Measurements from ENCODE around the gene ZNRF1. TPM values are rescaled to one million over a fixed set of nuclear protein-coding genes. Genes with fewer than 3 reads are reported as not detected.

The ZNRF1 gene
- total and polyA plus RNA-seq, 2 of the 13 experiments (the other 11 are each of a cell fraction or from before 2014, with no cell fraction given) = 43.9 to 58.7 TPM

DNA sequence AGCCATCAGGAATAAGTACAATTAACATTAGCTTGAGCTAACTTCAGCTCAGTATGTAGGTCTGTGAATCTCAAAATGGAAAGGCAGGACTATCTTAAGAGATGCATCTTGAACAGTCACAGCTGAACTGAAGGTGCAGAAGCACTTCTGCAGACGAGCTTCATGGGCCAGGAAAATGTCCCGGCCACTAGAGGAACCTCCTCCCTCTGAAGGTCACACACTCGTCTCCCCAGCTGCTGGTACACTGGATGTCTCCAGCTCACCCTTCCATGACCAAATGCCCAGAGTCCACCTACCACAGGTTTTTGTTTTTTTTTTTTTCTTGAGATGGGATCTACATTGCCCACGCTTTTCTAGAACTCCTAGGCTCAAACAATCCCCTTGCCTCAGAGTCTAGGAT, 47.1 kb upstream of the ZNRF1 start:
- H3K4me2 ChIP-seq (ENCODE audit: low read depth, low read length) = no peak overlapping the region
- no peak overlapping the region for H2AFZ ChIP-seq (ENCODE audit: low read length)
- intact Hi-C loops (cut with micrococcal nuclease; ENCODE audit: unreplicated experiment) (no loop called here), in situ Hi-C loops (cut with HindIII; ENCODE audit: extremely low pct_ligation_motif_present, low pct_unique_long_range_greater_than_20kb) (no loop called here)
- no peaks in the 10 kb centered on the region for H4K20me1 ChIP-seq (ENCODE audit: insufficient read depth, low read length)
- no peak for FAIRE-seq
- no peak overlapping the region for H3K27ac ChIP-seq (ENCODE audit: extremely low read length, insufficient read depth, low read length)
- peaks cover 37 to 76% of the 10 kb centered on the region in 2 experiments for H3K36me3 ChIP-seq (replicated peaks in 1 of 2; ENCODE audit: control insufficient read depth in 1 of 2, insufficient read depth in 2 of 2, low read length in 2 of 2)
- no peak for ATAC-seq
- no TSS peak for BruUV-seq (replicated peaks)
- no peak overlapping the region for H3K4me3 ChIP-seq (replicated peaks in 1 of 3; ENCODE audit: insufficient read depth in 1 of 3, low read depth in 2 of 3, low read length in 3 of 3)
- WGBS (ENCODE audit: low lambda C conversion rate) = 97% methylated on average over 4 of the region's 4 CpGs
- H3K79me2 ChIP-seq (ENCODE audit: insufficient read depth, low read length) = no peaks in the 10 kb centered on the region
- no peak overlapping the region for H3K9ac ChIP-seq (ENCODE audit: insufficient read depth, low read depth, low read length)
- H3K9me3 ChIP-seq (ENCODE audit: low read length) = no peaks in the 10 kb centered on the region
- ChIA-PET POLR2A (interaction anchor here (1.7 kb wide), 1 partner anchor 33 kb away, joined by 5 read pairs; the partner anchor contains the start of gene WDR59), CTCF (ENCODE audit: low intra/inter-chr PET ratio, low total read pairs) (no interaction called here)
- no peak for DNase-seq (ENCODE audit: low spot score)
- no peaks in the 10 kb centered on the region for H3K27me3 ChIP-seq (ENCODE audit: control insufficient read depth in 1 of 2, insufficient read depth in 2 of 2, low read length in 2 of 2)
- H3K4me1 ChIP-seq (ENCODE audit: insufficient read depth, low read length) = peaks cover 27% of the 10 kb centered on the region
- no peak for TF ChIP-seq RNF2 (conservative IDR thresholded peaks at IDR 0.05; ENCODE audit: low read depth)
- no peak for TF ChIP-seq FOXM1 (CRISPR knock-in tag; IDR thresholded peaks at IDR 0.05)
- no peak for TF ChIP-seq CREM (IDR thresholded peaks at IDR 0.05)
- TF ChIP-seq CREM (CRISPR knock-in tag; IDR thresholded peaks at IDR 0.05) = no peak

DNA sequence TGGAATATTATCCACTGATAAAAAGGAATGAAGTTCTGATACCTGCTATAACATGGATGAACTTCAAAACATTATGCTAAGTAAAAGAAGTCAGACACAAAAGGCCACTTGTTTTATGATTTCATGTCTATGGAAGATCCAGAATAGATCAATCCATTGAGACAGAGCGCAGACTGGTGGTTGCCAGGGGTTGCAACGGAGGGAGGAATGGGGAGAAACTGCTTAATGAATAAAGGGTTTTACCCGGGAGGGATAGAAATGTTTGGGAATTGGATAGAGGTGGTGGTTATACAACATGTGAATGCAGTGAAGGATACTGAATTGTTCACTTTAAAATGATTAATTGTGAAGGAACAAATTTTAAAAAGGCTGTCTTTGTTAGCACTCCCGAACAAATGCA, 44.1 kb upstream of the ZNRF1 start:
- H4K20me1 ChIP-seq (ENCODE audit: insufficient read depth, low read length) = no peaks in the 10 kb centered on the region
- CTCF ChIA-PET (ENCODE audit: low intra/inter-chr PET ratio, low total read pairs) = no interaction called here
- H3K36me3 ChIP-seq (replicated peaks in 1 of 2; ENCODE audit: control insufficient read depth in 1 of 2, insufficient read depth in 2 of 2, low read length in 2 of 2) = peaks cover 37 to 71% of the 10 kb centered on the region in 2 experiments
- intact Hi-C loops (cut with micrococcal nuclease; ENCODE audit: unreplicated experiment) (no loop called here), in situ Hi-C loops (cut with HindIII; ENCODE audit: extremely low pct_ligation_motif_present, low pct_unique_long_range_greater_than_20kb) (no loop called here)
- POLR2A ChIA-PET = no interaction called here
- DNase-seq (ENCODE audit: low spot score) = no peak
- FAIRE-seq = no peak
- no TSS peak for BruUV-seq (replicated peaks)
- no peak overlapping the region for H3K27ac ChIP-seq (ENCODE audit: extremely low read length, insufficient read depth, low read length)
- H3K4me3 ChIP-seq (replicated peaks in 1 of 3; ENCODE audit: insufficient read depth in 1 of 3, low read depth in 2 of 3, low read length in 3 of 3) = no peak overlapping the region
- no peaks in the 10 kb centered on the region for H3K27me3 ChIP-seq (ENCODE audit: control insufficient read depth in 1 of 2, insufficient read depth in 2 of 2, low read length in 2 of 2)
- no peak for ATAC-seq
- peaks cover 7% of the 10 kb centered on the region for H3K4me1 ChIP-seq (ENCODE audit: insufficient read depth, low read length)
- no peaks in the 10 kb centered on the region for H3K9me3 ChIP-seq (ENCODE audit: low read length)
- WGBS (ENCODE audit: low lambda C conversion rate) = 93% methylated on average over 4 of the region's 4 CpGs
- H3K79me2 ChIP-seq (ENCODE audit: insufficient read depth, low read length) = peaks cover 3% of the 10 kb centered on the region
- no peak overlapping the region for H2AFZ ChIP-seq (ENCODE audit: low read length)
- H3K4me2 ChIP-seq (ENCODE audit: low read depth, low read length) = no peak overlapping the region
- no peak overlapping the region for H3K9ac ChIP-seq (ENCODE audit: insufficient read depth, low read depth, low read length)
- TF ChIP-seq, protein P1, sequence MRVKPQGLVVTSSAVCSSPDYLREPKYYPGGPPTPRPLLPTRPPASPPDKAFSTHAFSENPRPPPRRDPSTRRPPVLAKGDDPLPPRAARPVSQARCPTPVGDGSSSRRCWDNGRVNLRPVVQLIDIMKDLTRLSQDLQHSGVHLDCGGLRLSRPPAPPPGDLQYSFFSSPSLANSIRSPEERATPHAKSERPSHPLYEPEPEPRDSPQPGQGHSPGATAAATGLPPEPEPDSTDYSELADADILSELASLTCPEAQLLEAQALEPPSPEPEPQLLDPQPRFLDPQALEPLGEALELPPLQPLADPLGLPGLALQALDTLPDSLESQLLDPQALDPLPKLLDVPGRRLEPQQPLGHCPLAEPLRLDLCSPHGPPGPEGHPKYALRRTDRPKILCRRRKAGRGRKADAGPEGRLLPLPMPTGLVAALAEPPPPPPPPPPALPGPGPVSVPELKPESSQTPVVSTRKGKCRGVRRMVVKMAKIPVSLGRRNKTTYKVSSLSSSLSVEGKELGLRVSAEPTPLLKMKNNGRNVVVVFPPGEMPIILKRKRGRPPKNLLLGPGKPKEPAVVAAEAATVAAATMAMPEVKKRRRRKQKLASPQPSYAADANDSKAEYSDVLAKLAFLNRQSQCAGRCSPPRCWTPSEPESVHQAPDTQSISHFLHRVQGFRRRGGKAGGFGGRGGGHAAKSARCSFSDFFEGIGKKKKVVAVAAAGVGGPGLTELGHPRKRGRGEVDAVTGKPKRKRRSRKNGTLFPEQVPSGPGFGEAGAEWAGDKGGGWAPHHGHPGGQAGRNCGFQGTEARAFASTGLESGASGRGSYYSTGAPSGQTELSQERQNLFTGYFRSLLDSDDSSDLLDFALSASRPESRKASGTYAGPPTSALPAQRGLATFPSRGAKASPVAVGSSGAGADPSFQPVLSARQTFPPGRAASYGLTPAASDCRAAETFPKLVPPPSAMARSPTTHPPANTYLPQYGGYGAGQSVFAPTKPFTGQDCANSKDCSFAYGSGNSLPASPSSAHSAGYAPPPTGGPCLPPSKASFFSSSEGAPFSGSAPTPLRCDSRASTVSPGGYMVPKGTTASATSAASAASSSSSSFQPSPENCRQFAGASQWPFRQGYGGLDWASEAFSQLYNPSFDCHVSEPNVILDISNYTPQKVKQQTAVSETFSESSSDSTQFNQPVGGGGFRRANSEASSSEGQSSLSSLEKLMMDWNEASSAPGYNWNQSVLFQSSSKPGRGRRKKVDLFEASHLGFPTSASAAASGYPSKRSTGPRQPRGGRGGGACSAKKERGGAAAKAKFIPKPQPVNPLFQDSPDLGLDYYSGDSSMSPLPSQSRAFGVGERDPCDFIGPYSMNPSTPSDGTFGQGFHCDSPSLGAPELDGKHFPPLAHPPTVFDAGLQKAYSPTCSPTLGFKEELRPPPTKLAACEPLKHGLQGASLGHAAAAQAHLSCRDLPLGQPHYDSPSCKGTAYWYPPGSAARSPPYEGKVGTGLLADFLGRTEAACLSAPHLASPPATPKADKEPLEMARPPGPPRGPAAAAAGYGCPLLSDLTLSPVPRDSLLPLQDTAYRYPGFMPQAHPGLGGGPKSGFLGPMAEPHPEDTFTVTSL (CRISPR knock-in tag; IDR thresholded peaks at IDR 0.05; ENCODE audit: borderline replicate concordance) = no peak
- TF ChIP-seq FOSL1 (CRISPR knock-in tag; IDR thresholded peaks at IDR 0.05; ENCODE audit: borderline replicate concordance) (no peak), NR2F1 (CRISPR knock-in tag; IDR thresholded peaks at IDR 0.05) (no peak), ZFP82 (CRISPR knock-in tag; IDR thresholded peaks at IDR 0.05; ENCODE audit: borderline replicate concordance) (no peak), ZNF484 (CRISPR knock-in tag; IDR thresholded peaks at IDR 0.05; ENCODE audit: borderline replicate concordance, low read depth) (no peak), ZNF740 (CRISPR knock-in tag; IDR thresholded peaks at IDR 0.05) (no peak), SRF (IDR thresholded peaks at IDR 0.05; ENCODE audit: low read depth, low read length) (no peak), ZNF800 (CRISPR knock-in tag; IDR thresholded peaks at IDR 0.05) (no peak)

All from HepG2 (cell line).